AG04449 (cell line): ENCODE measurements around the gene CCNJL.

Experiments
- CTCF ChIA-PET: fragments of 350-600 bp; formaldehyde crosslinking; extraction: SDS; loops from one replicate; lab custom pipeline; 2021; ENCODE audit warnings: antibody characterized with exemption; lab: Yijun Ruan, JAX
- POLR2A ChIA-PET: fragments of 400-600, 350-600 bp; formaldehyde crosslinking; extraction: SDS; loops from one replicate; lab custom pipeline; 2020; ENCODE audit warnings: antibody characterized with exemption, inconsistent platforms; lab: Yijun Ruan, JAX
- DNase-seq: peaks from one replicate; pipeline ENCODE4 v3.0.0-alpha.2; 2010; ENCODE audit warnings: low read depth, low spot score
- H3K4me3 ChIP-seq: 2 replicates; pipeline ENCODE4 v1.5.1; 2011; ENCODE audit warnings: low read depth, mild to moderate bottlenecking, control low read depth, low read length
- TF ChIP-seq, protein P1 (sequence below): IDR thresholded peaks from one replicate; pipeline ENCODE4 v1.5.1; 2011; ENCODE audit warnings: mild to moderate bottlenecking, moderate library complexity, low read length, control low read depth, inconsistent platforms; ENCODE audit not compliant: insufficient read depth; ENCODE audit errors: missing control alignments

CCNJL gene

DNA sequence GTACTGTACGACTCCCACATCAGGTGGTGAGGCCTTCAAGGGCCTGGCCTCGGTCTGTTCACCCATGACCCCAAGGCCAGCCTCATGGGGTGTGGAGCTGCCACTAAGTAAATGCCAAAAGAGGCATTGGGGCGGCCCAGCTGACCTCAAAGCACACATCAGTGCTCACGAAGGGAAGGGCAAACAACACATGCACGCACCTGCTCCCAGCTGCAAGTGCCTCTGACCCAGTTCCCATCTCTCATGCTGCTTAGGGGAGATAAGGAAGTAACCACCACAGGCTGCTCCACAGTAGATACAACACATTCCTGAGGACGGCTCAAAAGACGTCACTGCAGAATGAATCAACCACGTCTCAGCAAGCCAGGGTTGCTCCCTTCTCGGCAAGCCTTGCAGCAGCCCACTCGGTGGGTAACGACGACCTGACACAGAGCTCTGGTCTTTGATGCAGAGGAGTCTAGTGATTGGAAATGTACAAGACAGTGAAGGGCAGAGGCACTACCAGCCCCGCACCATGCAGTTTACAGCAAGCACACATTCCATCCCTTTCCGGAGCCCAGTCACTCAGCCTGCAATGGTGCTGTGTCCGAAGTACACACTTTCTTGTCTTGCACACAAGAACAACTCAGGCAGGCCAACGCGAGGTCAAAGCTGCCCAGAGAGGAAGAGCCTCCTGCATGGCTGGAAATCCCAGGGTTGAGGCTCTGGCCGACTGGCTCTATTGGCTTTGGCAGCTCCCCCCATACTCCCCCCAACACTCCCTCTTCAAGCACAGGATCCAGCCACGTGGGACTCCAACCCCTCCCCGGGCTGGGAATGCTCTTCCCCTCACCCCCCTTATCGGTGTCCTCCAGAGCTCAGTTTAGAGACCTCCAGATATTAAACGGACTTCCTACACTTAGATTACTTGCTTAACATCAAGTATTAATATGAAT lies 51.2 kb downstream of the CCNJL start:
- no peak overlapping the region for H3K4me3 ChIP-seq
- POLR2A ChIA-PET, result no interaction called here
- TF ChIP-seq, protein P1, sequence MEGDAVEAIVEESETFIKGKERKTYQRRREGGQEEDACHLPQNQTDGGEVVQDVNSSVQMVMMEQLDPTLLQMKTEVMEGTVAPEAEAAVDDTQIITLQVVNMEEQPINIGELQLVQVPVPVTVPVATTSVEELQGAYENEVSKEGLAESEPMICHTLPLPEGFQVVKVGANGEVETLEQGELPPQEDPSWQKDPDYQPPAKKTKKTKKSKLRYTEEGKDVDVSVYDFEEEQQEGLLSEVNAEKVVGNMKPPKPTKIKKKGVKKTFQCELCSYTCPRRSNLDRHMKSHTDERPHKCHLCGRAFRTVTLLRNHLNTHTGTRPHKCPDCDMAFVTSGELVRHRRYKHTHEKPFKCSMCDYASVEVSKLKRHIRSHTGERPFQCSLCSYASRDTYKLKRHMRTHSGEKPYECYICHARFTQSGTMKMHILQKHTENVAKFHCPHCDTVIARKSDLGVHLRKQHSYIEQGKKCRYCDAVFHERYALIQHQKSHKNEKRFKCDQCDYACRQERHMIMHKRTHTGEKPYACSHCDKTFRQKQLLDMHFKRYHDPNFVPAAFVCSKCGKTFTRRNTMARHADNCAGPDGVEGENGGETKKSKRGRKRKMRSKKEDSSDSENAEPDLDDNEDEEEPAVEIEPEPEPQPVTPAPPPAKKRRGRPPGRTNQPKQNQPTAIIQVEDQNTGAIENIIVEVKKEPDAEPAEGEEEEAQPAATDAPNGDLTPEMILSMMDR, result no peak
- peak; percentile 47 for DNase-seq
- CTCF ChIA-PET, result no interaction called here

DNA sequence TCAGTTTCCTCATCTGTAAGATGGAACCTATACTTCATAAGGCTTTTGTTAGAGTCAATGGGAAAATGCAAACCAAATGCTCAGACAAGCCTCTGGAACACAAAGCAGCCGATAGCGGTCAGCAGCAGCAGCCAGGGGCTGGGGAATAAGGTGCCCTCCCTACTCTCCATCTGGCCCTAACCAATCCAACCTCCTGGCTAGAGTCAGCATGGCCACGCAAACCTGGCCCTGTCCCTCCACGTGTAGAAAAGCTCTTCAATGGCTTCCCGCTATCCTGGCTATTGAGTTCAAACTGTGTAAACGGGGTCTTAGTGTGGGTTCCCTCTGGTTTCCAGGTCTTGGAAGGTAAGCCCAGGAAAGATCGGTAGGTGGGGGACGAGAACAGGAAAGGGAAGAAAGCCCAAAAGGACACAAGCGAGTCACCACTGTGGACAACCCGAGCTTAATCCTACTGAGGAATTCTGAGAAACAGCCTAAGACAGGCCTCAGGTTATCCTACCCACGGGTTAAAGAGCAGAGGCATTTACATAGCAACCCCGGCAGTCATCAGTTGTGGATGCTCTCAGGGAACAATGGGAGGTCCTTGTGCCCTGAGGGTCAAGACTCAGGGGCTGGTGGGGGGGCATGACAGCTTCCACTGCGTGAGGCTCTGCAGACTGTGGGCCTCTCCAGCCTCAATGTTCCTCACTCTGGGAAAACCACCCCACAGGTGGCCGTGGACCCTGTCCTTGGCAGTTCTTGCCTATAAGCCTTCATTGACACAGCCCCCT lies 52.2 kb downstream of the CCNJL start:
- no peak for DNase-seq
- TF ChIP-seq, protein P1, result no peak
- POLR2A ChIA-PET, result no interaction called here
- CTCF ChIA-PET, result no interaction called here
- H3K4me3 ChIP-seq, result no peak overlapping the region

DNA sequence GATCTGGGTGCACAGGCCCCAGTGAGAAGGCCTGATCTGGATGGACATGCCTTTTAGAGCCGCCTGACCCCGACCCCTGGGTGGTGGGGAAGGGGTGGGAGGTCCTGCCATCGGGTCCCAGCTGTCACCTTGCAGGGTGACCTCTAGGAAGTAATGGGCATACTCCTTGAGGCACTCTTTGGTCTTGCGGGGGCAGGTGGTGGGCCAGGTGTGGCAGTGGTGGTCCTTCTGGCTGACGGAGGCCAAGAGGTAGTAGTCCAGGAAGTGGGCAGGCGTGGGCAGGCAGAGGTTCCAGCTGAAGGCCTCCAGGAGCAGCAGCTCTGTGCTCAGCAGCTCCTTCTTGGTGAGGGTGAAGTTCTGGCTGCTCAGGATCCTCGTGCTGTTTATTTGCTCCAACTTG lies 53.0 kb downstream of the CCNJL start:
- TF ChIP-seq, protein P1, result no peak
- H3K4me3 ChIP-seq, result no peak overlapping the region
- POLR2A ChIA-PET, result no interaction called here
- no peak for DNase-seq
- CTCF ChIA-PET, result no interaction called here

DNA sequence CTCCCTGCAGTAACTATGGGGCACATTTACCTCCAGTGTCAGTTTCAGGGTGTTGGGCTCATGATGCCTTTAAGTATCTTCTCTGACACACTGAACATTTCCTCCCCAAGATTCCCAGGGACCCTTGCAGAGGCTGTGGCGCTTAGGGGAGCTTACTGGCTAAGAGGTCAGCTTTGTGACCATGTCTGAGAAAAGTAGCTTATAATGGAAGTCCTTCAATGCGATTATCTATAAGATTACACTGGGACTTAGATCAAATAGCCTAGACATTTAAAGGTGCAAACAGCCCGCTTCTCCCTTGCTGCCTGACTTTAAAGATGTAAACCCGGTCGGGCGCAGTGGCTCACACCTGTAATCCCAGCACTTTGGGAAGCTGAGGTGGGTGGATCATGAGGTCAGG lies 57.7 kb downstream of the CCNJL start:
- ChIA-PET CTCF (no interaction called here), POLR2A (no interaction called here)
- DNase-seq, result no peak
- TF ChIP-seq, protein P1, result no peak
- no peak overlapping the region for H3K4me3 ChIP-seq

DNA sequence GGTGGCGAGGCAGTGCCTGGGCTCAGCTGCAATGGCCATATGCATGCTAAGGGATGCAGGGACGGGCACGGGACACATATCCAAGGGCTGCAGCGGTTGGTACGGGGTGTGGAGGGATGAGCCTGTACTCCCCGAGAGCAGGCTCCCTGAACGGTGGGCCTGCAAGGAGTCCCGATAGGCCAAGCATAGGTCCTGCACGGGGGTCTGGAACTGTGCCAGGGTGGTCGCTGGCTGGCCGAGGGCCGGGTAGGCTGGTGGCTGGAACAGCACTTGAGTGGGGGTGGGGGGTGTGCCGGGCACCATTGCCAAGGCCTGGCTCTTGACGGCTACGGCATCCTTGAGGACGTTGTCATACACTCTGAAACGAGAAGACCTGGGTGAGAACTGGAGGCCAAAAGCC lies 58.9 kb downstream of the CCNJL start:
- no peak for DNase-seq
- TF ChIP-seq, protein P1, result no peak
- CTCF ChIA-PET, result no interaction called here
- H3K4me3 ChIP-seq, result no peak overlapping the region
- POLR2A ChIA-PET, result no interaction called here

DNA sequence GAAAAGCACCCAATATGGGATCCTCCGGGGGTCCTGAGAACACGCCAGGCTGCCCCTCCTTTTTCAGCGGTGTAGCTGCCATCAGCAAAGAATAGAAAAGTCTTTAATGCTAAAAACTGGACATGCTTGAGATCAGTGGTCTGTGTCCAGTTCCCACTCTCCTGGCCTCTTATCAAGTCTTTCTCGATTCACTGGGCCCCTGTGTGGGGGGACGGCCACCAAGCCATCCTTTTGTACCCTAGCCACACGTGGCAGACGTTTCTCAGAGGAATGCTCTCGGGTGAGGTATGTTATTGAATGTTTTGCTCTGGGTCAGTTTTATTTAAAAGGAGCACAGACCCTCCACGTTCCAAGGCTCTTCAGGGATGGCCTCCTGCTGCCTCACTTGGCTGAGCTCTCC lies 59.4 kb downstream of the CCNJL start:
- H3K4me3 ChIP-seq, result no peak overlapping the region
- POLR2A ChIA-PET, result no interaction called here
- no peak for DNase-seq
- CTCF ChIA-PET, result no interaction called here
- TF ChIP-seq, protein P1, result no peak
